Natural killer cell treated with Interleukin-12 subunit alpha and Interleukin-12 subunit beta and Interleukin-15 and Interleukin-18, amount 100 ng/mL, for 72 hours (primary cell): Measurements from ENCODE around the gene BBX. TPM values are rescaled to one million over a fixed set of nuclear protein-coding genes. Genes with fewer than 3 reads are reported as not detected.
A peak's percentile ranks its signal among the peaks of the same experiment; 100 is the strongest.

ENCODE experiments used
- ATAC-seq, 2 donors: fragments of 150-1000 bp; cut with Tn5 transposase in 1 of 2; sonication (Bioruptor Pico), chemical (Tn5 transposase) in 1 of 2; 2 replicates each; pipeline ENCODE4 v1.10.0; 2021
- DNase-seq: peaks from one replicate; pipeline ENCODE4 v3.0.0; 2022; ENCODE audit warnings: low spot score
- H3K27ac Mint-ChIP-seq, 2 donors: 1 replicate in 1 of 2; 2 replicates in 1 of 2; pipeline ENCODE4 v1.8.0; 2022; ENCODE audit warnings: mixed read lengths in 2 of 2, mild to moderate bottlenecking in 1 of 2, moderate library complexity in 1 of 2
- H3K27me3 Mint-ChIP-seq, 2 donors: 1 replicate in 1 of 2; 2 replicates in 1 of 2; pipeline ENCODE4 v1.8.0; 2022; ENCODE audit warnings: mixed read lengths in 2 of 2
- H3K36me3 Mint-ChIP-seq: one replicate; pipeline ENCODE4 v1.8.0; 2022; ENCODE audit warnings: mixed read lengths
- H3K4me1 Mint-ChIP-seq, 2 donors: 1 replicate in 1 of 2; 2 replicates in 1 of 2; pipeline ENCODE4 v1.8.0; 2022; ENCODE audit warnings: low read depth in 2 of 2, mixed read lengths in 2 of 2, mild to moderate bottlenecking in 1 of 2
- H3K4me3 Mint-ChIP-seq: one replicate; pipeline ENCODE4 v1.8.0; 2022; ENCODE audit warnings: mixed read lengths
- H3K9me3 Mint-ChIP-seq: 2 replicates; pipeline ENCODE4 v1.8.0; 2022; ENCODE audit warnings: mixed read lengths
- total RNA-seq, 2 donors: library from RNA; stranded (reverse); gene quantifications; one replicate each; pipeline ENCODE4 v1.2.3, GENCODE V29; 2022

Gene BBX
- total RNA-seq, 2 donors from 2014 or later = 49.4 to 59.1 TPM

GRCh38 chr3:107594870-107595269 is 72.1 kb downstream of the BBX start:
- Mint-ChIP-seq H3K9me3 (no peaks in the 10 kb centered on the region), H3K4me1 (peaks cover 28 to 29% of the 10 kb centered on the region in 2 donors), H3K27me3 (no peaks in the 10 kb centered on the region), H3K27ac (no peak overlapping the region), H3K36me3 (no peaks in the 10 kb centered on the region), H3K4me3 (no peak overlapping the region)
- ATAC-seq (no peak), DNase-seq (no peak)

- H3K4me3 Mint-ChIP-seq = no peak overlapping the region
- H3K4me1 Mint-ChIP-seq = peaks cover 36 to 41% of the 10 kb centered on the region in 2 donors
- no peaks in the 10 kb centered on the region for H3K36me3 Mint-ChIP-seq
- DNase-seq = no peak
- no peaks in the 10 kb centered on the region for H3K9me3 Mint-ChIP-seq
- no peak for ATAC-seq
- H3K27me3 Mint-ChIP-seq = no peaks in the 10 kb centered on the region
- no peak overlapping the region for H3K27ac Mint-ChIP-seq
These were observed 73.9 kb downstream of the BBX start for GRCh38 chr3:107596639-107597038.

- no peaks in the 10 kb centered on the region for H3K27me3 Mint-ChIP-seq
- DNase-seq = peak; percentile 73
- peak overlapping the region; percentile 84 to 95 for H3K27ac Mint-ChIP-seq
- no peaks in the 10 kb centered on the region for H3K36me3 Mint-ChIP-seq
- H3K9me3 Mint-ChIP-seq = no peaks in the 10 kb centered on the region
- peak overlapping the region; percentile 85 for H3K4me3 Mint-ChIP-seq
- peaks cover 35 to 44% of the 10 kb centered on the region in 2 donors for H3K4me1 Mint-ChIP-seq
- peak; percentile 90 to 92 for ATAC-seq
These were observed 76.4 kb downstream of the BBX start for GRCh38 chr3:107598926-107599771.

GRCh38 chr3:107599772-107600145 is 77.0 kb downstream of the BBX start:
- no peak for DNase-seq
- H3K36me3 Mint-ChIP-seq = no peaks in the 10 kb centered on the region
- ATAC-seq = no peak
- no peaks in the 10 kb centered on the region for H3K9me3 Mint-ChIP-seq
- H3K4me3 Mint-ChIP-seq = peak overlapping the region; percentile 85
- H3K27ac Mint-ChIP-seq = peak overlapping the region; percentile 84 to 95
- peaks cover 39 to 48% of the 10 kb centered on the region in 2 donors for H3K4me1 Mint-ChIP-seq
- no peaks in the 10 kb centered on the region for H3K27me3 Mint-ChIP-seq

- no peak for ATAC-seq
- Mint-ChIP-seq H3K36me3 (no peaks in the 10 kb centered on the region), H3K27ac (peak overlapping the region; percentile 84 to 95), H3K9me3 (no peaks in the 10 kb centered on the region), H3K4me1 (peaks cover 39 to 48% of the 10 kb centered on the region in 2 donors), H3K4me3 (peak overlapping the region; percentile 66), H3K27me3 (no peaks in the 10 kb centered on the region)
- DNase-seq = no peak
These were observed 78.0 kb downstream of the BBX start for GRCh38 chr3:107600780-107601179.

GRCh38 chr3:107604057-107604822 is 81.5 kb downstream of the BBX start:
- H3K4me1 Mint-ChIP-seq = peaks cover 26 to 31% of the 10 kb centered on the region in 2 donors
- no peaks in the 10 kb centered on the region for H3K27me3 Mint-ChIP-seq
- DNase-seq = no peak
- H3K4me3 Mint-ChIP-seq = no peak overlapping the region
- no peak for ATAC-seq
- H3K9me3 Mint-ChIP-seq = peaks cover 3% of the 10 kb centered on the region
- peaks cover 5% of the 10 kb centered on the region for H3K36me3 Mint-ChIP-seq
- no peak overlapping the region for H3K27ac Mint-ChIP-seq

- DNase-seq = no peak
These were observed 89.2 kb downstream of the BBX start for GRCh38 chr3:107611775-107612469.

GRCh38 chr3:107612664-107613084 is 89.9 kb downstream of the BBX start:
- Mint-ChIP-seq H3K36me3 (peaks cover 34% of the 10 kb centered on the region), H3K27me3 (no peaks in the 10 kb centered on the region), H3K4me3 (no peak overlapping the region), H3K9me3 (peaks cover 23% of the 10 kb centered on the region), H3K4me1 (peaks cover 17 to 19% of the 10 kb centered on the region in 2 donors), H3K27ac (no peak overlapping the region)
- peak in 1 of 2 donors; percentile 38 for ATAC-seq
- no peak for DNase-seq

More at GRCh38 chr3:107611775-107612469, 89.2 kb downstream of the BBX start:
- peaks cover 17% of the 10 kb centered on the region in 2 donors for H3K4me1 Mint-ChIP-seq
- H3K36me3 Mint-ChIP-seq = peaks cover 34% of the 10 kb centered on the region
- no peak for ATAC-seq
- no peaks in the 10 kb centered on the region for H3K27me3 Mint-ChIP-seq
- no peak overlapping the region for H3K27ac Mint-ChIP-seq
- peaks cover 23% of the 10 kb centered on the region for H3K9me3 Mint-ChIP-seq
- no peak overlapping the region for H3K4me3 Mint-ChIP-seq

GRCh38 chr3:107619549-107619948 is 96.8 kb downstream of the BBX start:
- no peaks in the 10 kb centered on the region for H3K36me3 Mint-ChIP-seq
- H3K27ac Mint-ChIP-seq = no peak overlapping the region
- peaks cover 29 to 37% of the 10 kb centered on the region in 2 donors for H3K4me1 Mint-ChIP-seq
- no peaks in the 10 kb centered on the region for H3K27me3 Mint-ChIP-seq
- ATAC-seq = no peak
- no peak for DNase-seq
- no peaks in the 10 kb centered on the region for H3K9me3 Mint-ChIP-seq
- H3K4me3 Mint-ChIP-seq = no peak overlapping the region

- Mint-ChIP-seq H3K27ac (peak overlapping the region in 1 of 2 donors; percentile 65), H3K27me3 (no peaks in the 10 kb centered on the region), H3K4me3 (no peak overlapping the region), H3K4me1 (peaks cover 29 to 37% of the 10 kb centered on the region in 2 donors), H3K9me3 (no peaks in the 10 kb centered on the region), H3K36me3 (no peaks in the 10 kb centered on the region)
- ATAC-seq = no peak
- DNase-seq = no peak
These were observed 97.8 kb downstream of the BBX start for GRCh38 chr3:107620534-107620933.

GRCh38 chr3:107621465-107621864 is 98.7 kb downstream of the BBX start:
- Mint-ChIP-seq H3K27me3 (no peaks in the 10 kb centered on the region), H3K9me3 (no peaks in the 10 kb centered on the region), H3K4me3 (no peak overlapping the region), H3K4me1 (peaks cover 28 to 37% of the 10 kb centered on the region in 2 donors), H3K27ac (no peak overlapping the region), H3K36me3 (no peaks in the 10 kb centered on the region)
- ATAC-seq (no peak), DNase-seq (no peak)

- DNase-seq (no peak), ATAC-seq (no peak)
- Mint-ChIP-seq H3K9me3 (no peaks in the 10 kb centered on the region), H3K4me3 (no peak overlapping the region), H3K36me3 (no peaks in the 10 kb centered on the region), H3K27ac (no peak overlapping the region), H3K4me1 (peaks cover 25 to 29% of the 10 kb centered on the region in 2 donors), H3K27me3 (no peaks in the 10 kb centered on the region)
These were observed 105.3 kb downstream of the BBX start for GRCh38 chr3:107627962-107628542.

- Mint-ChIP-seq H3K4me3 (no peak overlapping the region), H3K27me3 (no peaks in the 10 kb centered on the region), H3K4me1 (peaks cover 28 to 38% of the 10 kb centered on the region in 2 donors), H3K27ac (no peak overlapping the region), H3K36me3 (no peaks in the 10 kb centered on the region), H3K9me3 (no peaks in the 10 kb centered on the region)
- no peak for ATAC-seq
- DNase-seq = no peak
These were observed 106.8 kb downstream of the BBX start for GRCh38 chr3:107629566-107629965.
